ENCODE measurements around the gene HBM. TPM values are rescaled to one million over a fixed set of nuclear protein-coding genes. Genes with fewer than 3 reads are reported as not detected.

The HBM gene
- total and polyA plus RNA-seq, 4 donors, result 0.28 to 2,893 TPM; not detected in 2

DNA sequence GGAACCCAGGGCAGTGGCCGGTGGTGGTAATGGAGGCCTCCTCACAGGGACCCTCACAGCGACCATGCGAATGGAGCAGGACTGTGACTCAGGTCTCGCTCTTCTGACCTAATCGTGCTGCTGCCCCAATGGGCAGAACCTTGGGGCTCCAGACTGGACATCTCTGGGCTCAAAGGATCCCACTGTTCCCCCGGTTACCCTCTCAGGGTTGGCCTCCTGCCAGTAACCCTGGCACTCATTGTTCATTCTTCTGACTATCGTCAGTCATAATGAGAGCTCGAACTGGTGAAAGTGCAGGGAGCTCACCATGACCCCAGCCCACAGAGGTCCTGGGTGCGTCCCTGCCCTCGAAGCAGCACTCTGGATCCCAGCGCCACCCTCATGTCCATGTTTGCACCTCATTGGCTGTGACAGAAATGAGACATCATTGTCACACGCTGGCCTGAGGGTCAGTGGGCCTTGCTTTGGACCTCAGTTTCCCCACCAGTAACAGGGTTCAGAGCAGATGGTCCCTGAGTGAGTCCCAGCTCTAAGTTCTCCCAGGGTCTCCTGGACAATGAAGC is 23.3 kb upstream of the HBM start:
- H3K4me3 ChIP-seq (ENCODE audit: low read depth in 1 of 3, low read length in 3 of 3), result no peak overlapping the region
- no peaks in the 10 kb centered on the region for H3K9me3 ChIP-seq (ENCODE audit: control insufficient read depth in 4 of 4, low read length in 3 of 4)
- H3K4me1 ChIP-seq (ENCODE audit: control insufficient read depth in 4 of 4, insufficient read depth in 4 of 4, low read length in 3 of 4), result peaks cover 0 to 3% (median 1%) of the 10 kb centered on the region in 4 donors
- WGBS, result 81% methylated on average over 12 of the region's 12 CpGs
- H3K27me3 ChIP-seq (ENCODE audit: control insufficient read depth in 4 of 4, insufficient read depth in 4 of 4, low read length in 3 of 4), result no peaks in the 10 kb centered on the region
- no peak for DNase-seq (ENCODE audit: low spot score)
- no peak for TF ChIP-seq HNF4G (IDR thresholded peaks at IDR 0.05)
- no peak for TF ChIP-seq FOXA1 (IDR thresholded peaks at IDR 0.05)
- no peak for TF ChIP-seq SP1 (IDR thresholded peaks at IDR 0.05)
- TF ChIP-seq FOXA2 (IDR thresholded peaks at IDR 0.05), result no peak
- TF ChIP-seq, protein P1, sequence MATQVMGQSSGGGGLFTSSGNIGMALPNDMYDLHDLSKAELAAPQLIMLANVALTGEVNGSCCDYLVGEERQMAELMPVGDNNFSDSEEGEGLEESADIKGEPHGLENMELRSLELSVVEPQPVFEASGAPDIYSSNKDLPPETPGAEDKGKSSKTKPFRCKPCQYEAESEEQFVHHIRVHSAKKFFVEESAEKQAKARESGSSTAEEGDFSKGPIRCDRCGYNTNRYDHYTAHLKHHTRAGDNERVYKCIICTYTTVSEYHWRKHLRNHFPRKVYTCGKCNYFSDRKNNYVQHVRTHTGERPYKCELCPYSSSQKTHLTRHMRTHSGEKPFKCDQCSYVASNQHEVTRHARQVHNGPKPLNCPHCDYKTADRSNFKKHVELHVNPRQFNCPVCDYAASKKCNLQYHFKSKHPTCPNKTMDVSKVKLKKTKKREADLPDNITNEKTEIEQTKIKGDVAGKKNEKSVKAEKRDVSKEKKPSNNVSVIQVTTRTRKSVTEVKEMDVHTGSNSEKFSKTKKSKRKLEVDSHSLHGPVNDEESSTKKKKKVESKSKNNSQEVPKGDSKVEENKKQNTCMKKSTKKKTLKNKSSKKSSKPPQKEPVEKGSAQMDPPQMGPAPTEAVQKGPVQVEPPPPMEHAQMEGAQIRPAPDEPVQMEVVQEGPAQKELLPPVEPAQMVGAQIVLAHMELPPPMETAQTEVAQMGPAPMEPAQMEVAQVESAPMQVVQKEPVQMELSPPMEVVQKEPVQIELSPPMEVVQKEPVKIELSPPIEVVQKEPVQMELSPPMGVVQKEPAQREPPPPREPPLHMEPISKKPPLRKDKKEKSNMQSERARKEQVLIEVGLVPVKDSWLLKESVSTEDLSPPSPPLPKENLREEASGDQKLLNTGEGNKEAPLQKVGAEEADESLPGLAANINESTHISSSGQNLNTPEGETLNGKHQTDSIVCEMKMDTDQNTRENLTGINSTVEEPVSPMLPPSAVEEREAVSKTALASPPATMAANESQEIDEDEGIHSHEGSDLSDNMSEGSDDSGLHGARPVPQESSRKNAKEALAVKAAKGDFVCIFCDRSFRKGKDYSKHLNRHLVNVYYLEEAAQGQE (IDR thresholded peaks at IDR 0.05), result no peak
- no peak overlapping the region for H3K9ac ChIP-seq (ENCODE audit: low read depth in 1 of 2, low read length in 2 of 2)
- no peak overlapping the region for H3K27ac ChIP-seq (ENCODE audit: low read depth in 1 of 2, low read length in 2 of 2)
- no peaks in the 10 kb centered on the region for H3K36me3 ChIP-seq (ENCODE audit: control insufficient read depth in 4 of 4, insufficient read depth in 3 of 4, low read depth in 1 of 4, low read length in 3 of 4)

DNA sequence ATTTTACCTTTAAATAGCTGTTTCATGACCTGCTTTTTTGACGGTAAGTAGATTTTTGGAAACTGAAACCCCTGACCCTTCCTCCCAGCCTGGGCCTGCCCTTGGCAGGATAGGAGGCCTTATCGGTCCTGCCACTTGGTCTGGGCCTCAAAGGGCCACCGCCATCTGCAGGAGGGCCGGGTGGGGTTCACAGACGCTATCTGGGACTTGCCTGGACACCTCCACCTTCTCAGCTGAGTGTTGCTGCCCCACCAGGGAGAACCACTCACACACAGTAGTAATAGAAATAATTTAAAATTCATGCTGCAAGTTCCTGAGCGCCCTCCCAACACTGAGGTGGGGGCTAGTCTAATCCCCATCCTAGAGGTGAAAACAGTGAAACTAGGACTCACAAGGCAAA is 22.7 kb upstream of the HBM start:
- Histone ChIP-seq H3K4me1 (ENCODE audit: control insufficient read depth in 4 of 4, insufficient read depth in 4 of 4, low read length in 3 of 4) (no peaks in the 10 kb centered on the region), H3K36me3 (ENCODE audit: control insufficient read depth in 4 of 4, insufficient read depth in 3 of 4, low read depth in 1 of 4, low read length in 3 of 4) (no peaks in the 10 kb centered on the region), H3K27me3 (ENCODE audit: control insufficient read depth in 4 of 4, insufficient read depth in 4 of 4, low read length in 3 of 4) (no peaks in the 10 kb centered on the region), H3K9ac (ENCODE audit: low read depth in 1 of 2, low read length in 2 of 2) (no peak overlapping the region), H3K4me3 (ENCODE audit: low read depth in 1 of 3, low read length in 3 of 3) (no peak overlapping the region), H3K27ac (ENCODE audit: low read depth in 1 of 2, low read length in 2 of 2) (no peak overlapping the region), H3K9me3 (ENCODE audit: control insufficient read depth in 4 of 4, low read length in 3 of 4) (no peaks in the 10 kb centered on the region)
- peak; percentile 85 for DNase-seq (ENCODE audit: low spot score)
- whole genome bisulfite sequencing, result 87% methylated on average over 6 of the region's 6 CpGs
- TF ChIP-seq HNF4A (conservative IDR thresholded peaks at IDR 0.05), result no peak
- TF ChIP-seq GABPA (IDR thresholded peaks at IDR 0.05 in 1 of 2, conservative IDR thresholded peaks at IDR 0.05 in 1 of 2), result no peak
- no peak for TF ChIP-seq TAF1 (conservative IDR thresholded peaks at IDR 0.05)
- TF ChIP-seq FOXA2 (IDR thresholded peaks at IDR 0.05), result no peak
- TF ChIP-seq JUND (IDR thresholded peaks at IDR 0.05), result no peak
- no peak for TF ChIP-seq YY1 (IDR thresholded peaks at IDR 0.05)
- TF ChIP-seq, protein P1 (IDR thresholded peaks at IDR 0.05), result no peak
- no peak for TF ChIP-seq FOXA1 (IDR thresholded peaks at IDR 0.05)
- no peak for TF ChIP-seq CTCF (IDR thresholded peaks at IDR 0.05; ENCODE audit: low read depth, low read length, missing input control)
- TF ChIP-seq EGR1 (IDR thresholded peaks at IDR 0.05; ENCODE audit: low read depth in 2 of 2), result no peak
- TF ChIP-seq NR2F2 (IDR thresholded peaks at IDR 0.05), result no peak

All from liver (tissue), 9 donors.